ENCODE measurements around the gene CYTH3.

The CYTH3 gene

DNA sequence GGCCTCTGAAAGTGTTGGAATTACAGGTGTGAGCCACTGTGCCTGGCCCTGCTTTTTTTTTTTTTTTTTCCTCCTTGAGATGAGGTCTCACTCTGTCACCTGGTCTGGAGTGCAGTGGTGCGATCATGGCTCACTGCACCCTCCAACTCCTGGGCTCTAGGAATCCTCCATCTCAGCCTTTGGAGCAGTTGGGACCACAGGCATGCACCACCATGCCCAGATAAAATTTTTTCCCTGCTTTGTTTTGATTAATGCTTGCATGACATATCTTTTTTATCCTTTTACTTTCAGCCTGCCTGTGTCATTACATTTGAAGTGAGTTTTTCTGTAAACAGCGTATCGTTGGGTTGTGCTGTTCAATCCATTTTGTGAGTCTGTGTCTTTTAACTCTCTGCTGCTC, 144.2 kb downstream of the CYTH3 start:
- TF ChIP-seq, protein P1, sequence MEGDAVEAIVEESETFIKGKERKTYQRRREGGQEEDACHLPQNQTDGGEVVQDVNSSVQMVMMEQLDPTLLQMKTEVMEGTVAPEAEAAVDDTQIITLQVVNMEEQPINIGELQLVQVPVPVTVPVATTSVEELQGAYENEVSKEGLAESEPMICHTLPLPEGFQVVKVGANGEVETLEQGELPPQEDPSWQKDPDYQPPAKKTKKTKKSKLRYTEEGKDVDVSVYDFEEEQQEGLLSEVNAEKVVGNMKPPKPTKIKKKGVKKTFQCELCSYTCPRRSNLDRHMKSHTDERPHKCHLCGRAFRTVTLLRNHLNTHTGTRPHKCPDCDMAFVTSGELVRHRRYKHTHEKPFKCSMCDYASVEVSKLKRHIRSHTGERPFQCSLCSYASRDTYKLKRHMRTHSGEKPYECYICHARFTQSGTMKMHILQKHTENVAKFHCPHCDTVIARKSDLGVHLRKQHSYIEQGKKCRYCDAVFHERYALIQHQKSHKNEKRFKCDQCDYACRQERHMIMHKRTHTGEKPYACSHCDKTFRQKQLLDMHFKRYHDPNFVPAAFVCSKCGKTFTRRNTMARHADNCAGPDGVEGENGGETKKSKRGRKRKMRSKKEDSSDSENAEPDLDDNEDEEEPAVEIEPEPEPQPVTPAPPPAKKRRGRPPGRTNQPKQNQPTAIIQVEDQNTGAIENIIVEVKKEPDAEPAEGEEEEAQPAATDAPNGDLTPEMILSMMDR (IDR thresholded peaks at IDR 0.05) = no peak
- TF ChIP-seq ZFX (IDR thresholded peaks at IDR 0.05; ENCODE audit: borderline replicate concordance) = no peak

DNA sequence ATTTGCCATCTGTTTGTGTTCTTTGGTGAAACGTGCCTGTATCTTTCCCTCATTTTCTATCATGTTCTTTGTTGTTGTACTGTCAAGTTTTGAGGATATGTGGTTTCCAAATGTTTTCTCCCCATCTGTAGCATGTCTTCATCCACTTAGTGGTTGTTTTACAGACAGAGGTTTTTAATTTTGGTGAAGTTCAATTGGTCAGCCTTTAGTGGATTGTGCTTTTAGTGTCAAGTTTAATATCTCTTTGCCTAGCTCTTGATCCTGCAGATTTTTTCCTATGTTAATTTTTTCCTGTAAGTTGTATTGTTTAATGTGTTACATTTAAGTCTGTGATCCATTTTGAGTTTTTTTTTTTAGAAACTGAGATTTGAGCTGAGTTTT, 145.3 kb downstream of the CYTH3 start:
- TF ChIP-seq, protein P1 (IDR thresholded peaks at IDR 0.05) = no peak
- no peak for TF ChIP-seq ZFX (IDR thresholded peaks at IDR 0.05; ENCODE audit: borderline replicate concordance)
- H3K27ac ChIP-seq = no peak overlapping the region

More for the DNA sequence above, 144.2 kb downstream of the CYTH3 start:
- no peak overlapping the region for H3K27ac ChIP-seq

DNA sequence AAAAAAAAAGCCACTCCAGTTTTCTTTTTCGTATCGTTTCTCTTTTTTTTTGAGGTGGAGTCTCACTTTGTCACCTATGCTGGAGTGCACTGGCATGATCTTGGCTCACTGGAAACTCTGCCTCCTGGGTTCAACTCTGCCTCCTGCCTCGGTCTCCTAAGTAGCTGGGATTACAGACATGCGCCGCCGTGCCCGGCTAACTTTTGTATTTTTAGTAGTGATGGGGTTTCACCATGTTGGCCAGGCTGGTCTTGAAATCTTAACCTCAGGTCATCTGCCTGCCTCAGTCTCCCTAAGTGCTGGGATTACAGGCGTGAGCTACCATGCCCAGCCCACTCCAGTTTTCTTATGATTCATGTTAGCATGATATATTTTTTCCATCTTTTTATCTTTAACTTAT, 148.6 kb downstream of the CYTH3 start:
- no peak for TF ChIP-seq ZFX (IDR thresholded peaks at IDR 0.05; ENCODE audit: borderline replicate concordance)
- no peak overlapping the region for H3K27ac ChIP-seq

DNA sequence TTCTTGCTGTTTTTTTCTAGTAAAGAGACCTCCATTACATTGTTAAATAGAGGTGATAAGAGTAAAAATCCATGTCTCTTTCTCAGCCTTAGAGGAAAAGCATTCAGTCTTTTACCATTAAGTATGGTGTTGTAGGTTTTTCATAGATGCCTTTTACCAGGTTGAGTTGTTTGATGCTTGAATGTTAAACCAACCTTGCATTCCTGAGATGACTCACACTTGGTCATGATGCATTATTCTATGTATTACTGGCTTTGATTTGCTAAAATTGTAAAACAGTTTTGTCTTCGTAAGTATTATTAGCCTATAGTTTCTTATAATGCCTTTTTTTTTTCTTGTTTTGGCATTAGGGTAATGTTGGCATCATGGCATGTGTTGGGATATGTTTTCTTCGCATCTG, 151.3 kb downstream of the CYTH3 start:
- TF ChIP-seq, protein P1 (IDR thresholded peaks at IDR 0.05) = no peak
- TF ChIP-seq ZFX (IDR thresholded peaks at IDR 0.05; ENCODE audit: borderline replicate concordance) = no peak
- H3K27ac ChIP-seq = no peak overlapping the region

DNA sequence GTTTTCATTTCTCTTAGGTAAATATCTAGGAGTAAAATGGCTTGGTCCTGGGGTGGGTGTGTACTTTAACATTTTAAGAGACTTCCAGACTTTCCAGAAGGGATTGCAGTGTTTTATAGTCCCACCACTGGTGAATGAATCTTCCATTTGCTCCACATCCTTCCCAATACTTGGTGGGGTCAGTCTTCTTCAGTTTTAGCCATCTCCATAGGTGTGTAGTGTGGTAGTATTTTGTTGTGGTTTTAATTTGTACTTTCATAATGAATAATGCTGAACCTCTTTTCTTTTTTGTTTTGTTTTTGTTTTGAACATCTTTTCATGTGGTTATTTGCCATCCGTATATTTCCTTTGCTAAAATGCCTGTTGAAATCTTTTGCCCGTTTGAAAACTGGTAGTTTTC, 154.9 kb downstream of the CYTH3 start:
- peak overlapping the region; percentile 1; the same call in 1 of the 2 replicates for H3K27ac ChIP-seq
- no peak for TF ChIP-seq ZFX (IDR thresholded peaks at IDR 0.05; ENCODE audit: borderline replicate concordance)
- TF ChIP-seq, protein P1 (IDR thresholded peaks at IDR 0.05) = no peak

DNA sequence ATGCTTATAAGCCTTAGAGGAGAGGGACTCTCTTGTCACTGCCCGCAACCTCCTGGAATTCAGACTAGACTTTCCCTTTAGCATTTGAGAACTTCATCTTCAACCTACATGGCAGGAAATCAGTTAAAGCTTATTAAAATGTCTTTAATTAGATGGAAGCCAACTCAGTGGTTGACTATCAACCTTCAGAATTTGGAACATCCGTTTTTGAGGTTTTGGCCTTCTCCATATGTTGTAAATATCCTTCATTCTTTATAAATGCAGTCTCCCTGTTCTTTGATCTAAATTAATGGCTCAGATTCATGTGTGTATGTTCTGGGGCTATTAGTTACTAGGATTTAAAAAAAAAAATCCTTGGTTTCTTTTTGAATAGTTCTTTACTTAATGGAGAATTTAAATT, 156.2 kb downstream of the CYTH3 start:
- TF ChIP-seq, protein P1 (IDR thresholded peaks at IDR 0.05) = no peak
- TF ChIP-seq ZFX (IDR thresholded peaks at IDR 0.05; ENCODE audit: borderline replicate concordance) = no peak
- H3K27ac ChIP-seq = no peak overlapping the region

Data from 22Rv1 (cell line).